T-helper 17 cell (primary cell): Measurements from ENCODE around the gene MYO7A. TPM values are rescaled to one million over a fixed set of nuclear protein-coding genes. Genes with fewer than 3 reads are reported as not detected.
A peak's percentile ranks its signal among the peaks of the same experiment; 100 is the strongest.

Experiments used
- ATAC-seq: fragments of 150-1000 bp; cut with Tn5 transposase; 2 replicates; pipeline ENCODE4 v1.10.0; 2021; ENCODE audit warnings: mild to moderate bottlenecking, moderate library complexity
- DNase-seq, 3 donors: peaks; one replicate each; pipeline versions ENCODE4 v3.0.0 to v3.0.0-alpha.2; 2020 to 2021
- H3K9me3 ChIP-seq: one replicate; pipeline ENCODE4 v1.7.0; 2013; ENCODE audit warnings: low read length, mild to moderate bottlenecking; ENCODE audit not compliant: control insufficient read depth, poor library complexity, severe bottlenecking
- H3K27ac Mint-ChIP-seq: one replicate; pipeline ENCODE4 v1.8.0; 2022; ENCODE audit warnings: mild to moderate bottlenecking, moderate library complexity, mixed read lengths
- H3K27me3 Mint-ChIP-seq: one replicate; pipeline ENCODE4 v1.8.0; 2022; ENCODE audit warnings: mixed read lengths
- H3K36me3 Mint-ChIP-seq: one replicate; pipeline ENCODE4 v1.8.0; 2022; ENCODE audit warnings: low read depth, mixed read lengths
- H3K4me1 Mint-ChIP-seq: one replicate; pipeline ENCODE4 v1.8.0; 2022; ENCODE audit warnings: mild to moderate bottlenecking, mixed read lengths
- H3K4me3 Mint-ChIP-seq: one replicate; pipeline ENCODE4 v1.8.0; 2022; ENCODE audit warnings: mild to moderate bottlenecking, moderate library complexity, mixed read lengths
- total RNA-seq, 4 donors: library from RNA in 2 of 4; stranded (reverse) in 2 of 4; gene quantifications; one replicate each; pipeline ENCODE4 v1.2.3 and lab custom pipeline; 2022 to 2026

Gene MYO7A
- total RNA-seq, 2 donors from 2014 or later, result 0.57 to 1.7 TPM

DNA sequence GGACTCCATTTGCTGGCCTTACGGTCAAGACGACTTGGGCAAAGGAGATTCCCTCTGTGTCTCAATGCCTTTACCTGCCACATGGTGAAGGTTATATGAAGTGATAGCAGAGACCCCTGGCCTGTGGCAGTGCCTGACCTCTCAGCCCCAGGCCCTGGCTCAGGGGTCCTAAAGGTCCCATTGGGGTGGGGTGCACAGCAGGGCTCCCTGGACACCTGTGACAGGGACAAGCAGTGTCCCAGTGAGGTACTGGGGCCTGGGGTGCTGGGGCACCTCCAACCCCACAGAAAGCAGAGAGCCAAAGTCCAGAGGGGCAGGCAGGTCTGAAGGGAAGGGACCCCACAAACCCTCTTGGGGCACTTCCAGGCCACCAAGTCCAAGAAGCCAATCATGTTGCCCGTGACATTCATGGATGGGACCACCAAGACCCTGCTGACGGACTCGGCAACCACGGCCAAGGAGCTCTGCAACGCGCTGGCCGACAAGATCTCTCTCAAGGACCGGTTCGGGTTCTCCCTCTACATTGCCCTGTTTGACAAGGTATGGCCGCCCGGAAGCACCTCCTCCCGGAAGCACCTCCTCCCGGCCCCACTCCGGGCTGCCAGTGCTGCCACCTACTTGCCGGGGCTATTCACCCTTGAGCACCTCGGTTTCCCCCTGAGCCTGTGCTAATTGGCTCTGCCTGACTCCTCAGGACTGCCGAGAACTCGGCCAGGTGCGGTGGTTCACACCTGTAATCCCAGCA is 62.5 kb downstream of the MYO7A start:
- ATAC-seq, result no peak
- H3K27ac Mint-ChIP-seq, result no peak overlapping the region
- no peaks in the 10 kb centered on the region for H3K9me3 ChIP-seq
- no peak overlapping the region for H3K4me3 Mint-ChIP-seq
- H3K27me3 Mint-ChIP-seq, result no peaks in the 10 kb centered on the region
- no peak for DNase-seq
- H3K4me1 Mint-ChIP-seq, result peaks cover 2% of the 10 kb centered on the region
- H3K36me3 Mint-ChIP-seq, result no peaks in the 10 kb centered on the region

DNA sequence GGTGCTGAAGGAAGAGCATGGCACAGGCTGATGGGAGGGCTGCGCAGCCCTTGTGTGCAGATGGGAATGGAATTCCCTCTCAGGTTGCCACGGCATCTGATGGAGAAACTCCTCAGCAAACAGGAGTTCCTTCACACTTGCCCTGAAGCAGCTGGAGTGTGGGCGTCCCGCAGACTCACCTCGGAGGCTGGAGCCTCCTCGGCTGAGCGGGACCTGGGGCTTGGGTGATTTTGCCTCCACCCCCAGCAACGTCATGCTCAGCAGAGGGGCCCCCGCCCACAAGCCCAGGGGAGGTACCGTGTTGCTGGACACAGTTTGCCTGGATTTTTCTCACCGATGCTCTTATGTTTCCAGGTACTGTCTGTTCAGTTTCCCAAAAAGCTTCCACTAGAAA is 63.4 kb downstream of the MYO7A start:
- no peak overlapping the region for H3K4me3 Mint-ChIP-seq
- H3K27me3 Mint-ChIP-seq, result no peaks in the 10 kb centered on the region
- H3K9me3 ChIP-seq, result no peaks in the 10 kb centered on the region
- H3K27ac Mint-ChIP-seq, result no peak overlapping the region
- ATAC-seq (no peak), DNase-seq (no peak)
- H3K36me3 Mint-ChIP-seq, result no peaks in the 10 kb centered on the region
- peaks cover 2% of the 10 kb centered on the region for H3K4me1 Mint-ChIP-seq

DNA sequence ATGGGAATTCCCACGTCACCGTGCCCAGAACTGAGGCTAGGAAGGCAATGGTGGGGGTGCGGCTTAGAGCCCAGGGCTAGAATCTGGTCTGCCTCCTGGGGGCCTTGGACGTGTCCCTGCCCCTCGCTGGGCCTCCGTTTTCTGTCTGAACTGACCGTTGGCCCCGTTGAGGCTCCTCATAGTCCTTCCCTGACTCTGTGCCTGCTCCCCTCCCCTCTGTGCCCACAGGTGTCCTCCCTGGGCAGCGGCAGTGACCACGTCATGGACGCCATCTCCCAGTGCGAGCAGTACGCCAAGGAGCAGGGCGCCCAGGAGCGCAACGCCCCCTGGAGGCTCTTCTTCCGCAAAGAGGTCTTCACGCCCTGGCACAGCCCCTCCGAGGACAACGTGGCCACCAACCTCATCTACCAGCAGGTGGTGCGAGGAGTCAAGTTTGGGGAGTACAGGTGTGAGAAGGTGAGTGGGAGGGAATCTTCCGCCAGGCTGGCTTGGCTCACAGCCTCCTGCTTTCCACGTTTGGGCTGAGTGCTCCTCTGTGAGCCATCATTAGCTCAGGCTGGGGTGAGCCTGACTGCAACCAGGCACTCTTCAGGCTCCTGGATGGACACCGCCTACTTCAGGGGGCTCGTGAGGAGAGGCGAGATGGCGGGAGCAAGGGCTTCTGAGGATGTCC is 63.9 kb downstream of the MYO7A start:
- Mint-ChIP-seq H3K4me1 (peaks cover 2% of the 10 kb centered on the region), H3K27ac (no peak overlapping the region), H3K27me3 (no peaks in the 10 kb centered on the region), H3K4me3 (no peak overlapping the region), H3K36me3 (no peaks in the 10 kb centered on the region)
- DNase-seq, result peak in 1 of 3 donors; percentile 12
- ATAC-seq, result peak; percentile 46
- H3K9me3 ChIP-seq, result no peaks in the 10 kb centered on the region

DNA sequence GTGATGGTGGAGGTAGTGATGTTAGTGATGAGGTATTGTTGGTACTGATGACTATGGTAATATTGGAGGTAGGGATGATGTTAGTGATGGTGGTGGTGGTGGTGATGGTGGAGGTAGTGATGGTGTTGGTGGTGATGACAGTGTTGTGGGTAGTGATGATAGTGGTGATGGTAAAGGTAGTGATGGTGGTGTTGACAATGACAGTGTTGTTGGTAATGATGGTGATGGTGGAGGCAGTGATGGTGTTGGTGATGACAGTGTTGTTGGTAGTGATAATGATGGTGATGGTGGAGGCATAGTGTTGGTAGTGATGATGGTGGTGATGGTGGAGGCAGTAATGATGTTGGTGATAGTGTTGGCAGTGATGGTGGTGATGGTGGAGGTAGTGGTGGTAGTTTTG is 65.1 kb downstream of the MYO7A start:
- Mint-ChIP-seq H3K4me1 (peaks cover 2% of the 10 kb centered on the region), H3K27me3 (peaks cover under 1% of the 10 kb centered on the region), H3K27ac (no peak overlapping the region), H3K36me3 (no peaks in the 10 kb centered on the region), H3K4me3 (no peak overlapping the region)
- no peaks in the 10 kb centered on the region for H3K9me3 ChIP-seq
- no peak for ATAC-seq
- DNase-seq, result no peak

DNA sequence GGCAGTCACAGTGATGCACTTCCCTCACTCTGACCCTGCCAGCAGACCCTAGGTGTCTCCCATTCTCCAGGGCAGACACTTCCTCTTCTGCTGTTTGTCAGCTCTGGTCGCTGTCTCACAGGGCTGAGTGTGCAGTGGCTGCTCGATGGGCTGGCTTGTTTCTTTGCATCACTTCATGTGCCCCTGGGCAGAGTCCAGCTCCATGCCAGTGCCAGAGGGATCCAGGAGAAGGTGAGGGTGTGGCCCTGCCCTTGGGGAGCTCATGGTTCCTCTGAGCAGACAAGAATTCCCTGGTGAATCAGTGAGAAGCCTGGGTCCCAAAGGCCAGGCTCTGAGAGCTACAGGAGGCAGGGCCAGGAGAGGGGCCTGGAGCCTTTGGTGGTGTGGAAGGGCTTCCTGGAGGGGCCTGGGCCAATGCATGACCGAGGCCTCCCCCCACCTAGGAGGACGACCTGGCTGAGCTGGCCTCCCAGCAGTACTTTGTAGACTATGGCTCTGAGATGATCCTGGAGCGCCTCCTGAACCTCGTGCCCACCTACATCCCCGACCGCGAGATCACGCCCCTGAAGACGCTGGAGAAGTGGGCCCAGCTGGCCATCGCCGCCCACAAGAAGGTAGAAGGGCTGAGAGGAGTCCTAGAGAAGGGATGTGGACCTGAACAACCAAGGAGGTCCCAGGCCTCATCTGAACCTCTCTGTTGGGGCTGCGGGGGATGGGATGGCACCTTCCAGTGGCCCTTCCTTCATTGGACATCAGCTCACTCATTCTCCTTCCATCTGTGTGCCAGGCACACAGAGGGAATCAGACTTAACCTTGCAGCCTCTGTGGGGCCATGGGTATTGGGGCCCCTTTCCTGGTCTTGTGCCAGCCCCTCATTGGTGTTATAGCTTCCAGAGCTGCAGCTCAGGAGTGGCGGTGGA is 66.1 kb downstream of the MYO7A start:
- Mint-ChIP-seq H3K4me3 (no peak overlapping the region), H3K36me3 (no peaks in the 10 kb centered on the region), H3K27ac (no peak overlapping the region), H3K27me3 (peaks cover 11% of the 10 kb centered on the region), H3K4me1 (peaks cover 5% of the 10 kb centered on the region)
- DNase-seq (no peak), ATAC-seq (no peak)
- no peaks in the 10 kb centered on the region for H3K9me3 ChIP-seq

DNA sequence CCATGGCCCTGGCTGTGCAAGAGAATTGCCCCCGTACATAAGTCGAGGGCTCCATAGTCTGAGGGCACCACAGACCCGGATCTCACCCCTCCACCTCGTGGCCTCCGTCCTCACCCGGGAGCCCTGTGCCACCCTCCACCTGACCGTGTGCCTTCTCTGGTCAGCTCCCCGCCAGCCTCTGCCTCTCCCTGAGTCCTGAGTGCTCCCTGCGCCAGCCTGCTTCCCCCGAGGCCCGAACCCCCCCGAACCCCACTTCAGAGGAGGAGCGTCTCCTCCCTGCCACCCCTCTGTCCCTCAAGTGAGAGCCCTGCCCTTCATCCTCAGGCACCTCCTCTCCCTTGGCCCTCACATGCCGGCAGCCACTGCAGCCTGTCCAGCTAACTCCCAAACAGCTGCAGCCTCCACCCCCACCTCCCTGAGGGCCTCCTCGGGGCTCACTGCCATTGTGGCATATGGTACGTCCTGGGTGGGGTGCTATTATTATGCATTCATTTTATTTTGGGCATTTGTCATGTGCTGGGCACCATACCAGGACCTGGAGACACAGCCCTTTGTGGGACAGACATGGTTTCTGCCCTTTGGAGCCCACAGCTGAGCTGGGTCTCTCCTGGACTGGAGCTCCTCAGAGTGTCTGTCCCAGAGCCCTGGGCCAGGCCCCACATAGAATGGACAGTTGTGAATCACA is 67.2 kb downstream of the MYO7A start:
- no peak overlapping the region for H3K4me3 Mint-ChIP-seq
- ATAC-seq, result no peak
- H3K9me3 ChIP-seq, result no peaks in the 10 kb centered on the region
- DNase-seq, result peak in 1 of 3 donors; percentile 5
- no peak overlapping the region for H3K27ac Mint-ChIP-seq
- H3K36me3 Mint-ChIP-seq, result no peaks in the 10 kb centered on the region
- H3K4me1 Mint-ChIP-seq, result peaks cover 5% of the 10 kb centered on the region
- peaks cover 11% of the 10 kb centered on the region for H3K27me3 Mint-ChIP-seq

DNA sequence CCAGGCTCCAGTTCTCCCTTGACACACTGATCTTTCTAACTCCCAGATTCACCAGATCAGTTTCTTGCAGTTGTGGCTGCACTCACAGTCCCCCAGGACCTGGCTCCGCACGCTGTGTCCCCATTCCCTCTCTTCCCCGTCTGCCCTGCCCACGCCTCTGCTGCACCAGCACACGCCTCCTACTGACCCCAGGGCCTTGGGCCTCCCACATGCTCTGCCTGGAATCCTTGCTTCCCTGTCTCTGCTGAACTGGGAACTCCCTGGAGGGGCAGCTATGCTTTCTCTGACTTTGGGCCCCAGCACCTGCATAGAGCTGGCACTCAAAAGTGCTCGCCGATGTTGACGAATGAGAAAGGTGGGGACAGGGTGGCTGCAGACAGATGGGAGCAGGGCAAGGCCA is 68.9 kb downstream of the MYO7A start:
- no peak overlapping the region for H3K27ac Mint-ChIP-seq
- H3K27me3 Mint-ChIP-seq, result peaks cover 11% of the 10 kb centered on the region
- DNase-seq, result peak in 1 of 3 donors; percentile 1
- H3K36me3 Mint-ChIP-seq, result no peaks in the 10 kb centered on the region
- no peak overlapping the region for H3K4me3 Mint-ChIP-seq
- no peaks in the 10 kb centered on the region for H3K9me3 ChIP-seq
- peaks cover 8% of the 10 kb centered on the region for H3K4me1 Mint-ChIP-seq
- no peak for ATAC-seq

DNA sequence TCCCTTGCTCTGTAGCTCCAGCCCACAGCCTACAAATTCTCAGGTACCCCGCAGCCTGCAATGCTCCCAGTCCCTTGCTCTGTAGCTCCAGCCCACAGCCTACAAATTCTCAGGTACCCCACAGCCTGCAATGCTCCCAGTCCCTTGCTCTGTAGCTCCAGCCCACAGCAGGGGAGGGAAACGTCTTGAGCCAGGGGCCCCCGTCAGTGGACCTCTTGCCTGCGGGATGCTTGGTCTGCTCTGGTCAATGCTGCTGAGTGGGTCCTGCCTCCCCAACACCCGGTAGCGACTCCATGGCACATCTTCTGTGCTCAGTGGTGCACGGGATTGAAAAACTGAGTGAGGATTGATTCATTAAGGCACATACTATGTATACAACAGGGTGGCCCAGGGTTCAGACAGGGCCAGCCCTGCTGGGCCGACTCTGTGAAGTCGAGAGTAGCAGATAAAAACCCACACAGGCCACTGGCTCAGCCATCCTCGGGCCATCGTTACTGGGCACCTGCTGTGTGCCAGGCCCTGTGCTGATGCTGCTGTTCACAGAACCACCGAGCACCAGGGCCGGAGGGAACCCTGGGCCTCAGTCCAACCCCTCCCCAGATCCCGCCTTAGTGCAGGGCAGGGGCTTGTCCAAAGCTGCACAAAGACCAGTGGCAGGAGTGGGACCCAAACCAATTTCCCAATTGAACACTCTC is 69.7 kb downstream of the MYO7A start:
- H3K27me3 Mint-ChIP-seq, result peaks cover 11% of the 10 kb centered on the region
- no peak overlapping the region for H3K27ac Mint-ChIP-seq
- H3K9me3 ChIP-seq, result no peaks in the 10 kb centered on the region
- ATAC-seq (no peak), DNase-seq (no peak)
- H3K36me3 Mint-ChIP-seq, result no peaks in the 10 kb centered on the region
- peaks cover 8% of the 10 kb centered on the region for H3K4me1 Mint-ChIP-seq
- H3K4me3 Mint-ChIP-seq, result no peak overlapping the region

DNA sequence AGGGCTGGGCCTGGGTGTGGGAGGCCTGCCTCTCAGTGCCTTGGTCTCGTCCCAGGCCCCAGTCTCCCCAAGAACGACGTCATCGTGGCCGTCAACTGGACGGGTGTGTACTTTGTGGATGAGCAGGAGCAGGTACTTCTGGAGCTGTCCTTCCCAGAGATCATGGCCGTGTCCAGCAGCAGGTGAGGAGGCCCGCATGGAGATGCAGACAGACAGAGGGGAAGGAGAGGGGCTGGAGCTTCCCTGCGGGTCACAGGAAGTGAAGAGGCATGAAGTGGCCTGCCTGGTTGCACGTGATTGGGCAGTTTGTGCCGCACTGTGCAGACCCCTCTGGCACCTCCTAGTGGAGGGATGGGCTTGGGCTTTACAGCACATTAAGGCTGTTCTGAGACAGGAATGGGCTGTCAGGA is 70.4 kb downstream of the MYO7A start:
- no peaks in the 10 kb centered on the region for H3K9me3 ChIP-seq
- DNase-seq (peak in 1 of 3 donors; percentile 7), ATAC-seq (no peak)
- Mint-ChIP-seq H3K27me3 (peaks cover 11% of the 10 kb centered on the region), H3K36me3 (no peaks in the 10 kb centered on the region), H3K4me3 (no peak overlapping the region), H3K27ac (no peak overlapping the region), H3K4me1 (peaks cover 10% of the 10 kb centered on the region)

DNA sequence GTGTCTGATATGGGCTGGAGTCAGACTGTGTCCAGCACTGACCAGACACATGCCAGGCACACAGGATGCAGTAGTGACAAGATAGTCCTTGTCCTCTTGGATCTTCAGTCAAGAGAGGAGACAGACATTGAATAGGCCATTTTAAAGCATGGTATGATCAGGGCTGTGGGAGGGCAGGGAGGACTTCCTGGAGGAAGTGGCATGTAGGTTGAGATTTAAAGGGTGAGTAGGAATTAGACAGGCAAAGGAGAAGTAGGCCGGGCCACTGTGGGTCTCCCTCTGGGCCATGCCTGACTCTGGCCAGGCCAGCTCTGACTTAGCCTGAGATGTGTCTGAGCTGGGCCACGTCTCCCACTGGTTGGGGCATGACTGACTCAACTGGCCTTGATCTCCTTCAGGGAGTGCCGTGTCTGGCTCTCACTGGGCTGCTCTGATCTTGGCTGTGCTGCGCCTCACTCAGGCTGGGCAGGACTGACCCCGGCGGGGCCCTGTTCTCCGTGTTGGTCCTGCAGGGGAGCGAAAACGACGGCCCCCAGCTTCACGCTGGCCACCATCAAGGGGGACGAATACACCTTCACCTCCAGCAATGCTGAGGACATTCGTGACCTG is 71.2 kb downstream of the MYO7A start:
- H3K4me3 Mint-ChIP-seq, result no peak overlapping the region
- H3K9me3 ChIP-seq, result no peaks in the 10 kb centered on the region
- no peak for ATAC-seq
- H3K4me1 Mint-ChIP-seq, result peaks cover 10% of the 10 kb centered on the region
- peaks cover 11% of the 10 kb centered on the region for H3K27me3 Mint-ChIP-seq
- H3K36me3 Mint-ChIP-seq, result no peaks in the 10 kb centered on the region
- peak in 1 of 3 donors; percentile 5 for DNase-seq
- H3K27ac Mint-ChIP-seq, result peak overlapping the region; percentile 68

DNA sequence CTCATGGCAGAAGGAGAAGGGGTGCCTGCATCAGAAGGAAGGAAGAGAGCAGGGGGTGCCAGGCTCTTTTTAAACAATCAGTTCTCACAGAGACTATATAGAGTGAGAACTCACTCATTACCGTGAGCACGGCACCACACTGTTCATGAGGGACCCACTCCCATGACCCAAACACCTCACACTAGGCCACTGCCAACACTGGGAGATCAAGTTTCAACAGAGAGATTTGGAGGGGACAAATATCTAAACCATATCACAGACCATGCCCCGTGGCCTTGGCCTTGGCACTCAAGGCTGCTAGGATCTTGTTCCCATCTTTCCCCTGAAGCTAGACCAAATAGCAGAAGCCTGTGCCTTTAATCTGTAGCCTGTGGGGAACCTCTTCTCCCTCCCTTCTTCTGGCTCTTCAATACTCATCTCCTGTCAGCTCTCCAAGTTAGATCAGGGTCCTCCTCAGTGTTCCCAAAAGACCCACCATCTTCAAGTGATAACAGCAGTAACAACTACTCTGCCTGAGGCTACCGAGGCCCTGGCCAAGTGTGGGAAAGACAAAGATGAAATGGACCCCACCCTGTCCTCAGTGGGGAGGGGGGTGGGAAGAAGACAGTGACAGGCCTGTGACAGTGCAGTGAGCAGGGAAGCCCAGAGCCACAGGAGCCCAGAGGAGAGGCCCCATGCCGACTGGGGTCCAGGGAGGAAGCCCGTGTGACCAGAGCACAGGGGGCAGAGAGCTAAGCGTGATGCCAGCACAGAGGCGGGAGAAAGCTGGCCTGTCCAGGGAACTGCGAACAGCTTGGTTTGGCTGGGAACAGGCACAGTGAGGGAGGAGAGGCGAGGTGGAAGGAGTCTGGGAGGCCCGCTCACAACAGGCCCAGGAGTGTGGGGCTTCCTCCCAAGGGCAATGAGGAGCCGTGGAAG is 72.6 kb downstream of the MYO7A start:
- Mint-ChIP-seq H3K27me3 (peaks cover 11% of the 10 kb centered on the region), H3K27ac (peak overlapping the region; percentile 68), H3K36me3 (no peaks in the 10 kb centered on the region), H3K4me3 (no peak overlapping the region), H3K4me1 (peaks cover 10% of the 10 kb centered on the region)
- H3K9me3 ChIP-seq, result no peaks in the 10 kb centered on the region
- no peak for ATAC-seq
- DNase-seq, result peak in 1 of 3 donors; percentile 5
